ENCODE measurements around the gene TDO2.

GRCh38 chr4:155878611-155879010 is 24.9 kb upstream of the TDO2 start:
- no peak for TF ChIP-seq CTCF (IDR thresholded peaks at IDR 0.05; ENCODE audit: low read depth, low read length)
- no peak for TF ChIP-seq POLR2A (IDR thresholded peaks at IDR 0.05; ENCODE audit: extremely low read depth, insufficient read length)
- TF ChIP-seq, protein P1, sequence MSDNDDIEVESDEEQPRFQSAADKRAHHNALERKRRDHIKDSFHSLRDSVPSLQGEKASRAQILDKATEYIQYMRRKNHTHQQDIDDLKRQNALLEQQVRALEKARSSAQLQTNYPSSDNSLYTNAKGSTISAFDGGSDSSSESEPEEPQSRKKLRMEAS (IDR thresholded peaks at IDR 0.05; ENCODE audit: low read depth, low read length) = no peak
- no peak for TF ChIP-seq MYC (IDR thresholded peaks at IDR 0.05; ENCODE audit: low read depth, low read length)
